ENCODE data around the gene RASGRF1.
"Not testable (repeated sequence)": the region's sequence is repeated elsewhere in the genome, so short reads cannot be mapped to it uniquely, and the experiment has no call there.

The RASGRF1 gene

DNA sequence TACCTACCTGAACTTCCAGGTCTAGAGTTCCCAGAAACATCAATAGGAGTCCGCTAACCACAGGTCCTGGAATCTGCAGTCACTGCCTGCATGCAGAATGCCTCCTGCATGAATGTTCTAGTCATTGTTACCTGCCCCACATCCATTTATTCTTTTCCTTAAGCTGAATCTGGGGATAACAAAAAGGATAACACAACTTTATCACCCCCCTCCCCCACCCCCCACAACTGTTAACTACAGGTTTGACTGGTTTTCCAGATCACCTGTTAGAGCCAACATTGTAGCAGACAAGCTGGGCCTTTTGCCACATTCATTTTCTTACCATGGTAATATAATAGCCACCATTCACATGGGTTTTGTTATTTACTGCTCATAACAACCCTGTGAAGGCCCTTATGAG, 141.1 kb downstream of the RASGRF1 start:
- no peak for DNase-seq

DNA sequence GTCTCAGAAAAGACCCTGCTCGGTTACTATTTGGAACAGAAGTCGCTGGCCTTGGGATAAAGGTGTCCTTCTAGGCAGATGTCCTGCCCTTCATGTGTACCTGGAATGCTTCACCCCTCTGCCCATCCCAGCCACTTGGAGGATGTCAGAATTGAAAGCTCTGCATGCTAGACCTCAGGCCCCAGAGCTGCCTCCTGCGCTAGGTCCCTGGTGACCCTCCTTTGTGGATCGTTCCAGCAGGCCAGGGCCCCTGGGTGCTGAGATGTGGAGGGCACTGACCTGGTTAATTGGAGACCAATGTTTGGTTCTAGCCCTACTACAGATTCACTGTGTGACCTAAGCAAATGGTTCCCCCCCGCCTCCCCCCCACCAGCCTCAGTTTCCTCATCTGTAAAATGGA, 143.1 kb downstream of the RASGRF1 start:
- DNase-seq, result no peak

DNA sequence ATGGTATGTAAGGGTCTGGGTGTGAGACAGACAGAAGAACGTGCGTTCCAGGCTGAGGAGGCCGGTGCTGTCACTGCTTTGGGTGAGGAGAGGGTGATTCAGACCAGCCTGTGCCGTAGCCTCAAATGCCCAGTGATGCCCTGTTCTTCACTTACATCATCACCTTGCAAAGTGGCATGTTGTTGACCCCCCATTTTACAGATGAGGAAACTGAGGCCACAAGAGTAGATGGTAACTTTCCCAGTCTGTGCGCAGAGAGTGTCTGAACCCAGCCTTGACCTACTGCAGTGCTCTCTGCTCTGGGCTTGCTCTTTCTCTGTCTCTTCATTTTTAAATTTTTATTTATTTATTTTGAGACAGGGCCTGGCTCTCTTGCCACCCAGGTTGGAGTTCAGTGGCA, 144.1 kb downstream of the RASGRF1 start:
- DNase-seq, result no peak

DNA sequence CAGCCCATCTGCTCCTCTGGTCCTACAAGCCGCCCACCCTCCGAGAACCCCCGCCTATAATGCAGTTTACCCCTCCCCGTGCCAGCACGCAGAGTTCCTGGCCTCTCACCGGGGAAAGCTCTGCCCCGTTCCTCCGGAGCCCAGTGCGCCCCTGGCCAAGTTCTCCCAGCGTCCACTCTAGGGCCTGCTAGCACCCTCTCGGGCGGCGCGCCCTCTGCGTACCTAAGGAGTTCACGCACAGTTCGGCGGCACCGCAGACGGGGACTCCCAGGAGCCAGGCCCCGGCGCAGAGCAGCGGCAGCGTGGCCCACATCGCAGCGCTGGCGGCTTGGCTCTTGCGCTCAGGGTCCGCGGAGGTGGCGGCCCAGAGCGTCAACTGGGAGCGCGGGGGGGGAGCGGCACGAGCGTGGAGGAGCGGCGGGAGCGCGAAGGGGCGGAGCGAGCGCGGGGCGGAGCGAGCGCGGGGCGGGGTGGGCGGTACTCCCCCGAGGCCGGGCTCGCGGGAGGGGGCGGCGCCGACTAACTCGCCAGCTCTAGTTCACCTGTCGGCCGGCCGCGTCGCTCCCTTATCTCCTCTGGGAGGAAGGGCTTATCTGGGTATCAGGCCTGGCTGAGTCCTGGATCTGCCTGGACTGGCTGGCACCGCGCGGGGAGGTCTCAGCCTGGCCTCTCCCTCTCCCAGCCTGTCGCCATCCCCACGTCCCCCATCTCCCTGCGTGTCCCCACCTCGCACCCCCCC, 145.7 kb downstream of the RASGRF1 start, which contains the start of gene CTSH:
CTSH (minus strand) TSS at position 378 of the 739 bp plus-strand sequence; CDS start at position 313, 65 bp downstream.
- DNase-seq, result peak; percentile 76

DNA sequence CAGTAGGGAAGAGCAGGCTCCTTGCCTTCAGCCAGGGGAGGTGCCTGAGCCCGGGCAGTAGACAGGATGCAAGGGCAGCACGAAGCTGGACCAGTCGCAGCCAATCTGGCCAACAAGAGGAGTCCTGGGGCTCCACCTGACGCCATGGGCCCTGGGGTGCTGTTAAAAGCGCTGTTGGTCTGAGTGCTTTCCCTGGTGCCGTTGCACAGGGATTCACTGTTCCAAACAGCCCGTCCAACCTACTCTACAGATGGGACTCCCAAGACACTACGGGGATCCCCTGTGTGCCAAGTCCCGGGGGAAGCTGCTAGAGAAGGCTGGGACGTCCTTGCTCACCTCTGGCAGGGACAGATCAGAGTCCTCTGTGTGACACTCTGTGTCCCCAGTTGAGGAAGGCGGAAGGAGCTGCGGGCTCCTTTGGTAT, 146.4 kb downstream of the RASGRF1 start:
- DNase-seq, result no peak

DNA sequence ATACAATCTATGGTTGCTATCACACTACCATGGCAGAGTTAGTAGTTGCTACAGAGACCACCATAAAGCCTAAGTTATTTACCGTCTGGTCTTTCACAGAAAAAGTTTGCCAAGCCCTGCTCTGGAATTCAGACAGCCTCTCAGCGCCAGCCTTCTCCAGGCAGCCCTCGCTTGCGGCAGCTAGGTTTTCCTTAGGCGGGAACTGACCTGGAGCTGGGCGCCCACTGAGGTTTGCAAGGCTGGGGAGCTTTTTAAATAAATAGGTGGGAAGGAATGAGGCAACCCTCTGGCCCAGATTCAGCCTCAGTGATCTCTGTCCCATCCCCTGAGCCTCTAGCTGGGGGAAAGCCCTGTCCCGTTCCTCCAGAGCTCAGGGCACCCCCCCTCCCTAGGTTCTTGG, 146.9 kb downstream of the RASGRF1 start:
- no peak for DNase-seq

DNA sequence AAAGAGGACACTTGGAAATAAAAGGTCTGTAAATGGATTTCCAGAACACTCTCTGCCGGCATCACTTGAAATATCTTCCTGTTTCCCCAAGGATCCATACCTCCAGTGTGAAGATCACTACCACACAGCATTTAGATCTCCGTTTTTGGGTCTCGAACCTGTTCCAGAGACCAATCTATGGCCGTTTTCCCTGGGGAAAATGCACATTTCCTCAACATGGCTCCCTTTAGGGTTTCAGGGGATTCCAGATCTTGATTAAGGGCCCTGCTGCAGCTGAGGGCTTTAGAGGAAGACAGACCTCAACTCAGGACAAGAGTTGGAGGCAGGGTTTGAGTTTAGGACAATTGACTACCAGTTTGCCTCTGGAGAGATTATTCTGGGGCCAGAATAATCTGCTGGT, 147.8 kb downstream of the RASGRF1 start:
- DNase-seq, result no peak

DNA sequence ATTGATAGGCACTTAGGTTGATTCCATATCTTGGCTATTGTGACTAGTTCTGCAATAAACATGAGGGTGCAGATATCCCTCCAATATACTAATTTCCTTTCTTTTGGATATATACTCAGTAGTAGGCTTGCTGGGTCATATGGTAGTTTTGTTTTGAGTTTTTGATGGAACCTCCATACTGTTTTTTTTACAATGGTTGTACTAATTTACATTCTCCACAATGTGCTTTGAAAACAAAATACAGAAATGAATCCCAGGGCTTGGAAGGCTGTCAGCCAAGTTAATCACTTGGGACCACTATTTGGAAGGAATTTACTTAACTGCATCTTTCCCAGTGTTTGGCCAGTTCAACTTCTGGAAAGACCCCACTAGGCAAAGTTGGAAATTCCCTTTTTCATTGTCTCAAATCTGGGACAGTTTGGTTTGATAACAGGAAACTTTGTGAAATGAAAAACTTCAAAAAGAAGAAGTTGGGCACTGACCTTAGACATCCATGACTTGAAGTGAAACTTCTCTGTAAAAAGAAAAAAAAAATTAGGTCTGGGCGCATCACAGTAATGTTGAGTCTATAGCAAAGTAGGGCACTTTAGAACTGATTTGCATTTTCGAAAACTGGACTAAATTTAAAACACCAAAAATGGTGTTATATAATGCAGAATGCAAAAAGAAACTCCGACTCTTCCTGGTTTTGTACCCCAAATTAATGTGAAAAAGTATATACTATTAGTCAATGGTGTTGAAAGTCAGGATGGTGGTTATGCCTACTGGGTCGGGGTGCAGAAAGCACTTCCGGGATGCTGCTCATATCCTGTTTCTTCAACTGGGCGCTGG, 151.7 kb downstream of the RASGRF1 start:
- no peak for DNase-seq

DNA sequence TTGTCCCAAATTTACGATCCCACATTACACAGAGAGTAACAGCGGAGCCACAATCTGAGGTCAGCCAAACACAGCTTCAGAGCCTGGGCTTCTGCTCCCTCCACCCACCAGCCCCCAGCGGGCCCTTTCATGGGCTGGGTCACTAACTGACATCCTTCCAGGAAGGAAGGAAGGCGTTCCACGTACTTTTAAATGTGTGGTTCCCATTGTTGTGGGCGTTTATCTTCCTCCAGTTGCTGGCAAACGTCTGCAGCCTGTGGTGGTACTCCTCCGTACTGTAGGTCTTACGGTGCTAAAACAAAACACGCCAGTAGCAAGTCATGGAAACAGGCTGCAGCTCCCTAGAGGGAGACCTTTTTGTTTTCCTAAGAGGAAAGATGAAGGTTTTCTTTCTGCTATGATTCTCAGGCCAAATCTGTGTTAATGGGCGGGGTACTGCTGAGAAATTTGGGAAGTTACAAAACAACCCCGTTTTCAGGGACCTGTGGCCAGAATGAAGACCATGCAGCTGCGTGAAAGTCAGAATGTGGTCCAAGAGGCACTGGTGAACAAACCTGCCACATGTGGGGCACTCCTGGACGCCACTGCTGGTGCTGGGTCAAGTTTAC, 153.3 kb downstream of the RASGRF1 start:
- DNase-seq, result no peak

DNA sequence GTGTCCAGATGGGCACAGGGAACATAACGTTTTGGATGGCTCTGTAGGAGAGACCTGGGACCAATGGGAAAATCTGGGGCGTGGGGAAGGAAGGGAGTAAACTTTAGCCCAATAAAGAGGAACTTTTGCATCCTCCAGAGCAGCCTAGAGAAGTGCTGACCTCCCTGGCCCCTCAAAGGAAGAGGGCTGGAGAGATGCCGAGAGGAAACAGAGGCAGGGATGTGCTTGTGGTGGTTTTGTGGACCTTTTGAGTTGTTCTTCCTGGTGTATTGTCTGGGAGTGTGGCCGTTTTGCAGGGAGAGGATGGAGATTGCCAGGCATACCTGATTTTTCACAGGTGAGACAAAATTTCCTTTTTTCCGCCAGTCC, 155.9 kb downstream of the RASGRF1 start:
- no peak for DNase-seq

DNA sequence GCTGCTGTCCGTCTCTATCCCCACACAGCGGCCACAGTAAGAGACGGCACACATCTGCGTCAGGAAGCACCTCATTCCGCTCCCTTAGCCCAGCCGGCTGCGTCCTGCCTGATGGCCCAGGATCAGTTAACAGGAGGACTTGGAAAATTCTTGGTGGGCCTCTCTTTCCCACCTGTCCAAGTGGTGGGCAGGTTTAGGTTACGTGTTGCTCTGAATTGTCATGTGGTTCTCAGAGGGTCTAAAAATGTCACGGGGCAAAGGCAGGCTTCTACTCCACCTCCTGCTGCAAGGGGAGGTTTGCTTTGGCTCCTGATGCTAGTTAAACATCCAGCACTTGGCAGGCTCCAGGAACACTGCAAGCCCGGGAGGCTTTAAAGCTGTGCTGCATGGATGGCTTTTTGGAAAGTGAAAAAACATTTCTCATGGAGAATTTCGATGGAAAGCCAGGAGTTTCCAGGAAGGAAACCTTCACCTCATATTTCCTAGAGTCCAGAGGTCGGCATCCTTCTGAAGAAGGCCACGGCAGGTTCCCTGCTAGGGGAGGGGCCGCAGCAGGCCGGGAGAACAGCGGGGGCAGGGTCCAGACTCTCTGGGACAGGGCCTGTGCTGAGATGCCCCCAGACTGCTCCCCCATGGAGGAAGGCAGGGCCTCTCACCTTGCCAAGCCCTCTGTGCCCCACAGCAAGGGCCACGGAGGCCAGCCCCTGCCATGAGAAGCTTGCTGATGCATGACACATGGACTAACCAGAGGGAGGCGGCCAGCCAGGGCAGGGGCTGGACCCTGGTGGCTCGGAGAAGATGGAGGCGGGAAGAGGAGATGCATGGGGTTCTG, 156.5 kb downstream of the RASGRF1 start:
- DNase-seq, result no peak

DNA sequence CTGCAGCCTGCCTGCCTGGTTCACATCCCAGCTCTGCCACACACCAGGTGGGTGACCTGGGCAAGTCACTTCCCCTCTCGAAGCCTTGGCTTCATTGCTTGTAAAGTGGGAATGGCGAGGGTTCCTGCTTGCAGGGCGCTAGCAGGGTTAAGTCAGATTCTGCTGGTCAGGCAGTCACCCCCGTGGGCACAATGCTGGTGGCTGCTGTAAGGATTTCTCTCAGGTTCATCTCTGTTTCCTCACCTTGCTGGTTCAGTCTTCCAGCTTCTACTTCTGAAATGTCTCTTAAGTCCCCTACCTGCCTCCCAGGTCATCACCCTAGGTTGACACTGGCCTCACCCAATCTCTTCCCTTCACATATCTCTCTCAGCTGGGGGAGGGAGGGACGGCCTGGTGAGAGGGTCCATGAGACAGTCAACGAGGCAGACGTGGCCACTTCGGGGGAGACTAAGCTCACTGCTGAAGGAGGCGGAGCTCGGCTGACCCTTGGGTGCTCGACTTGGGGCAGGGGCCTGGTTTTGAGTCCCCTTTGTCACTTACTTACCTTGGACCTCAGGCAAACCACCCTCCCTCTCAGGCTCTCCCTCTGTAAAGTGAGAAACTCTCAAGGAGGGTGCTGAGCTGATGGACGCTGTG, 157.3 kb downstream of the RASGRF1 start:
- no peak for DNase-seq

DNA sequence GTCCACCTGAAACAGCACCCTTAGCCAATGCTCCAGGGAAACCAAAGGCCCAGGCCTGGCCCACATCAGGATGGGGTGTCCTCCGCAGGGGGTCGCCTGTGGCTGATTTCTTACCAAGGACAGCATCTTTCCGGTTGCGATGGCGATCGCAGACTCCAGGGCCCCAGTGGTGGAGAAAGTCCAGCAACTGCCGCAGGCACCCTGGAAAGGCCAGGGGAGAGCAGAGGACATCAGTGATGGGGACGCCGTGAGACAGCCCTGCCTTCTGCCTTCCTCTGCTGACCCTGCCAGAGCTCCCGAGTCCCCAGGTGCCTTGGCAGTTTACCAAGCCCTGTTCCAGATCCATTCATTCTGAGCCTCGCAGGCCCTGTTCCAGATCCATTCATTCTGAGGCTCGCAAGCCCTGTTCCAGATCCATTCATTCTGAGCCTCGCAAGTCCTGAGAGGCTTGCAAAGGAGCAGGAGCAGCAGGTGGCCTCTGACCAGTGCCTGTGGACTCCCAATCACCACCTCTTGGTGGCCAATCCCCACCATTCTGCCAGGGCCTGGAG, 158.2 kb downstream of the RASGRF1 start:
- no peak for DNase-seq

DNA sequence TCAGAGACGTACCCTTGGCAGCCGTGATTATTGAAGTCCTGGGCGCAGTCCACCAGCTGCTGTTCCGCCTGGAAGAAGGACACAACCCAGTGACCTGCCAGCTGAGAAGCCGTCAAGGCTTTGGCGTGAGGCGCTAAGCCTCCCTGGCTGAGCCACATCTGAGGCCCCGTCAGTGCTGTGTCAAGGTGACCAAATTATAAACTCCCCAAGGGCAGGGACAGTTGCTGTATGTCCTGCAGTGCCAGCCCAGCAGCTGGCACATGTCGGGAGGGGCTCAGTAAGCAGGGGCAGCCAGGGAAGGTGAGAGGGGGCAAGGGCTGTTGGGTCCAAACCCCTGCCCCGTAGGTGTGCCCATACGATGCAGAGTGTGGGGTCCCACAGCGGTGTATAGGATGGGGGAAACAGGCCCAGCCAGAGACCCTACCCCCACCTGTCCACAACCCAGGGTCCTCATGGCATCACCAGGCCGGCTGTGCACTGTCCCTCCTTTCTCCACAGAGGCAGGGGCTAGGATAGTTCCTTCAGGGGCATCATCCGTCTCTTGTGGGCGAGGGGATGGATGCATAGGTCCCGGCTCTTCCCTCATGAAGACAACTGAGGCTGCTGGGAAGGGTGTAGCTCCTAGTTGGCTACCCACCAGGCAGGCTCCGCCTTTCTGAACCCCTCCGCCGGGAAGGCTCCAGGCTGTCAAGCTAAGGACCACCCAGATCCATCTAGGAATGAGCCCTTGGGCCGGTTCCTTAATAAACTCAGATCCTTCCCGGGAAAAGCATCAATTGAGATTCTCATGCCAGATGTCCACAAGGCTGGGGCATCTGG, 158.9 kb downstream of the RASGRF1 start:
- no peak for DNase-seq

DNA sequence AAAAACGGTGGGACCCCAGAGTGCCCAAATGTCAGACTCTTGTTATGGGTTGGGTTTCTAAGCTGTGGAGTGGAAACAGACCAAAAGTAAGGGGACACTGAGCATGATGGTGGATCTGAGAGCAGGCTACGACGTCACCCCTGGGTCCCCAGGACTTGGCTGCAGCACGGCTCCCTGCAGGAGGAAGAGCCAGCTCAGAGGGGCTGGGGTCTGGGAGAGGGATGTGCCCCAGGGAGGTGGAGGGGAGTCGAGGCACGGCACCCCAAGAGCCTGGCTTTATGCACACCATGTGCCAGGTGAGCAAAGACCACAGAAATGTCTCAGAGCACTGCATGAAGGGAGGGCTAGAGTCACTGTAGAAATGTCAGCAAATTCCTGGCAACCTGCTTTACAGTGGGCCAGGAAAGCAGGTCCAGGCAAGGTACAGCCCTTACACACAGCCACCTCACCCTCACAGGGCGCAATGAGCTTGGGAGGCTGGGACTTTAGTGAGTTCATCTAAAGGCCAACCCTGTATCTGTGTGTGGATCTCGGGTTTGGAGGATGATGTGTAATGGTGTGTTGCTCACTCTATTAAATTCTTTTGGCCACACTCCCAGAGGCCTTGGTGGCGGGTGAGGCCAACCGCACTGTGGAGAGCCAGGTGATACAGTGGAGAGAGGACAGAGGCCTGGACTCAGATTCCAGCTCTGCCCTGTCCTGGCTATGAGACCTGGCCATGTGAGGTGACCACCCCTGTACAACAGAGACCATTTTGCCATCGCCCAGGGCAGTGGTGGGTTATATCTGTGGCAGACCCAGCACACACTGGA, 159.8 kb downstream of the RASGRF1 start:
- DNase-seq, result no peak

DNA sequence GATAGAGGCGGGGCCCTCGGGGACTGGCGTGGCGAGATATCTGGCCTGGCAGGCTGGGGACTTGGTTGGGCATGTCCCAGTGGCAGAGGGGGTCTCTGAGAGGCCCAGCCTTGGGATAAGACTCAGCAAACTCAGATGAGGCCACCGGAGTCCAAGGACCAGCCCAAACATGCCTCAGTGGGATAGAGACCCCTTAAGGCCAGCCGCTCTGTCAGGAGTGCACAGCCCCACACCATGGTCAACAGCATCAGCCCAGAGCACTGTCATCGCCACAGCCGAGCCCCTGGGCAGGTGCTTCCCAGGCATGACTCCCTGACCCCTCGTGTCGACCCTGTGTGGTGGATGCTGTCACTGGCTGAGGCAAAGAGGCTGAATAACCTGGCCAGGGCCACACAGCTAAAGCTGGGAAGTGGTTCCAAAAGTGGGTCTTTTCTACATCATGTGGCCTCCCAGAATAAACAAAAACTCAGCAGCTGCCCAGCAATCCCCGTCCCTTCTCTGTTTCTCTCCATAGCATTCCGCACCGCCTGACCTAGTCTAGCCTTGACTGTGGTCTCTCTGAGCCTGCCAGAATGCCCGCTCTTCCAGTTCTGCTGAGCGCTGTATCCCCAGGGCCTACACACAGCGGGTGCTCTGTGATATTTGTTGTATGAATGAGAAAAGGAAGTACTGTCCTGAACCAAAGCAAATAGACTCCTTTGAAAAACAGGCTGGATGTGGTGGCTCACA, 160.9 kb downstream of the RASGRF1 start:
- DNase-seq, result no peak

DNA sequence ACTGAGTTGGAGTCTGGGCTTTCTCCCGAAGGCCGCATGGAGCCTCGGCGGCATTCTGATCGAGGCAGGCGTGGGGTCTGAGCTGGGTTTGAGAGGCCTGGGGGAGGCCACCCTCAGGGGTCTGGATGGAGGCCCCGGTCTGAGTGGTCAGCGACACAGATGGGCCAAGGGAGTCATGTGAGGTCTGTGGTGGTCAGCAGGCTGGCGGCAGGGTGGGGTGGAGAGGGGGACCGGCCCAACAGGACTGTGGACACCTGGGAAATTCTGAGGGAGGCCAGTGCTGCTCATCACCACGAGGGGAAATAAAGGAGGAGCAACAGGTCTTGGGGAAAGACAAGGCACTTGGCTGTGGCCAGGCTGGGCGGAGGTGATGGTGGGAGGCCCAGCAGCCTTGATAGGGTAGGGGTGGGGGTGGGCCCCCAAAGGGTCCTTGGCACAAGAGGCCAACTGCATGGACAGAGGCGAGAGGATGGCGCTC, 161.9 kb downstream of the RASGRF1 start:
- no peak for DNase-seq

DNA sequence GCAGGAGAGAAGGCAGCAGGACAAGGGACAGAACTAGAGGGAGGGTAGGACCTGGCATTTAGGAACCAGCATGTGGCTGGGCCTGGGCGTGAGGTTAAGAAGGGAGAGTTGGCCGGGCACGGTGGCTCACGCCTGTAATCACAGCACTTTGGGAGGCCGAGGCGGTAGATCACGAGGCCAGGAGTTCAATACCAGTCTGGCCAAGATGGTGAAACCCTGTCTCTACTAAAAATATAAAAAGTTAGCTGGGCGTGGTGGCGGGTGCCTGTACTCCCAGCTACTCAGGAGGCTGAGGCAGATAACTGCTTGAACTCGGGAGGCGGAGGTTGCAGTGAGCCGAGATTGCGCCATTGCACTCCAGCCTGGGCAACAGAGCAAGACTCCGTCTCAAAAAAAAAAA, 162.4 kb downstream of the RASGRF1 start:
- not testable (repeated sequence) for DNase-seq

DNA sequence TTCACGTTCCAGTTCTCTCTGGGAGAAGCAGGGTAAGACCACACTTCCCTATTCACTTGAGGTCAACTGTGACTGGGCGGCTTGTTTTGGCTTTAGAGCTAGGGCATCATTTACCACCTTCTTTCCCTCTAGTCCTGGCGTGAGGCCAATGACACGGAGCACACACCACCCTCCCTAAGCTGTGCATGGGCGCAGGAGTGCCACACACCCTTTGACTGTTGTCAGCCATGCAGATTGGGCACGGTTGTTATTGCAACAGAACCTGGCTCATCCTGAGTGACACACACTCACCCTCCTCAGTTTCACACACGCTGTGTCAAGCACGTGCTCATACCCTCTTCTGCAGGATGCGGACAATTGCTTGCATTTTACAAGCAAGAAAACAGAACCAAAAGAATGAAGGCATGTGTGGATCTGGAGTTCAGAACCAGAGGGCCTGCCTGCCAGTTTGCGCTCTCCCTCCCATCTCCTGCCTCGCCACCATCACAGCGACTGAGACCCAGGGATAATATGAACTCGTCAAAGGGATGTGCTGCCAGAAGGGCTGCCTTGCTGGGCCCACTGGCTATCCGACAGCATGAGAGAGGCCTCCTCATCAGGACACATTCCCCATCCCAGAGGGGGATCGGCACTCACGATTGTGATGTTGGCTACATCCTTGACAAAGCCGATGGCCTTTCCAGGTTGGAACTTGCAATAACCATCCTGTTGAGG, 163.3 kb downstream of the RASGRF1 start:
- no peak for DNase-seq
